ENCODE results near the gene ROR1. TPM values are rescaled to one million over a fixed set of nuclear protein-coding genes. Genes with fewer than 3 reads are reported as not detected.

Gene ROR1
- total and polyA plus RNA-seq, 2 donors (not counting 3 experiments of a cell fraction or from before 2014, with no cell fraction given): 2.6 to 3.5 TPM

GRCh38 chr1:64030411-64030810 is 256.6 kb downstream of the ROR1 start:
- intact Hi-C loops (cut with micrococcal nuclease): no loop called here
- no peak for FAIRE-seq

More at GRCh38 chr1:64030411-64030810, 256.6 kb downstream of the ROR1 start:
- H3K36me3 ChIP-seq (ENCODE audit: control insufficient read depth in 2 of 2, extremely low read depth in 1 of 2, insufficient read depth in 2 of 2, low read length in 2 of 2): no peaks in the 10 kb centered on the region
- no peaks in the 10 kb centered on the region for H4K20me1 ChIP-seq (replicated peaks; ENCODE audit: control insufficient read depth, extremely low read depth, insufficient read depth, low read length)
- POLR2A ChIA-PET: no interaction called here
- CTCF ChIA-PET: no interaction called here
- TF ChIP-seq MYC (IDR thresholded peaks at IDR 0.05; ENCODE audit: low read depth, low read length) (no peak), MAX (IDR thresholded peaks at IDR 0.05; ENCODE audit: insufficient read depth, insufficient read length) (no peak), FOS (IDR thresholded peaks at IDR 0.05; ENCODE audit: borderline replicate concordance, insufficient read depth, low read length) (no peak), JUN (IDR thresholded peaks at IDR 0.05; ENCODE audit: borderline replicate concordance, insufficient read depth, insufficient read length, low read depth) (no peak), CTCF (IDR thresholded peaks at IDR 0.05; ENCODE audit: extremely low read depth in 1 of 2, insufficient read depth in 1 of 2, low read depth in 1 of 2, low read length in 2 of 2) (no peak), EZH2 (IDR thresholded peaks at IDR 0.05; ENCODE audit: borderline replicate concordance, low read depth, low read length, severe bottlenecking) (no peak), GATA2 (IDR thresholded peaks at IDR 0.05; ENCODE audit: insufficient read depth, insufficient read length, low read depth, low read length) (no peak), POLR2A (IDR thresholded peaks at IDR 0.05; ENCODE audit: low read depth, low read length) (no peak), POLR2AphosphoS5 (IDR thresholded peaks at IDR 0.05; ENCODE audit: insufficient read depth, low read depth, low read length) (no peak)
- no peak overlapping the region for H3K27ac ChIP-seq (ENCODE audit: insufficient read depth, low read depth, low read length)
- no peaks in the 10 kb centered on the region for H3K79me2 ChIP-seq (ENCODE audit: control insufficient read depth, insufficient read depth, low read length)
- no peaks in the 10 kb centered on the region for H3K9me1 ChIP-seq (replicated peaks; ENCODE audit: control insufficient read depth, extremely low read depth, insufficient read depth, low read length)
- H3K4me2 ChIP-seq (ENCODE audit: insufficient read depth, low read length): no peak overlapping the region
- no peaks in the 10 kb centered on the region for H3K27me3 ChIP-seq (ENCODE audit: control insufficient read depth in 2 of 2, insufficient read depth in 2 of 2, low read length in 2 of 2)
- no peak overlapping the region for H3K9ac ChIP-seq (replicated peaks; ENCODE audit: extremely low read depth, insufficient read depth, low read length)
- no peaks in the 10 kb centered on the region for H3K9me3 ChIP-seq (replicated peaks; ENCODE audit: control insufficient read depth, insufficient read depth, low read length)
- no peak overlapping the region for H3K4me3 ChIP-seq (replicated peaks in 1 of 3; ENCODE audit: insufficient read depth in 1 of 3, low read depth in 1 of 3, low read length in 3 of 3)
- DNase-seq (ENCODE audit: low read depth, low spot score): no peak
- no TSS peak for BruUV-seq (replicated peaks)
- H2AFZ ChIP-seq (ENCODE audit: low read depth, low read length): no peak overlapping the region
- dilution Hi-C loops (cut with MboI; ENCODE audit: extremely low pct_ligation_motif_present, low sequenced_read_pairs): no loop called here
- no peaks in the 10 kb centered on the region for H3K4me1 ChIP-seq (ENCODE audit: control insufficient read depth, extremely low read depth, insufficient read depth, low read length)

Data from endothelial cell of umbilical vein (primary cell).